Thymus (tissue), 11 donors: ENCODE measurements around the gene ARSB. TPM values are rescaled to one million over a fixed set of nuclear protein-coding genes. Genes with fewer than 3 reads are reported as not detected.

Source experiments
- DNase-seq, 9 donors: peaks; one replicate each; pipeline ENCODE4 v3.0.0-alpha.2; 2013; ENCODE audit warnings: low spot score in 9 of 9, low read depth in 6 of 9, missing footprints in 1 of 9
- H3K27ac ChIP-seq, 2 donors: one replicate each; pipeline ENCODE4 v1.5.1; 2013; ENCODE audit warnings: control low read depth in 1 of 2, low read depth in 1 of 2, low read length in 1 of 2, mild to moderate bottlenecking in 1 of 2, moderate library complexity in 1 of 2
- H3K27me3 ChIP-seq, 2 donors: one replicate each; pipeline ENCODE4 v1.5.1; 2013; ENCODE audit warnings: low read length in 1 of 2; ENCODE audit not compliant: control insufficient read depth in 2 of 2, insufficient read depth in 1 of 2
- H3K36me3 ChIP-seq, 2 donors: one replicate each; pipeline ENCODE4 v1.5.1; 2013; ENCODE audit warnings: low read length in 1 of 2, mild to moderate bottlenecking in 1 of 2, moderate library complexity in 1 of 2; ENCODE audit not compliant: control insufficient read depth in 2 of 2, insufficient read depth in 2 of 2
- H3K4me1 ChIP-seq, 2 donors: one replicate each; pipeline ENCODE4 v1.5.1; 2013; ENCODE audit warnings: low read length in 2 of 2; ENCODE audit not compliant: control insufficient read depth in 2 of 2, insufficient read depth in 2 of 2
- H3K4me3 ChIP-seq, 2 donors: one replicate each; pipeline ENCODE4 v1.5.1; 2013; ENCODE audit warnings: low read length in 2 of 2, control low read depth in 1 of 2, mild to moderate bottlenecking in 1 of 2
- H3K9me3 ChIP-seq, 2 donors: one replicate each; pipeline ENCODE4 v1.5.1; 2013; ENCODE audit warnings: low read length in 1 of 2, mild to moderate bottlenecking in 1 of 2; ENCODE audit not compliant: control insufficient read depth in 2 of 2, insufficient read depth in 1 of 2
- WGBS: extraction: QIAGEN DNeasy Blood & Tissue Kit; methylation state at CpG from one replicate; pipeline ENCODE4 v1.1.7; 2013; 5-methylcytosine and 5-hydroxymethylcytosine counted together
- polyA plus RNA-seq: library from polyadenylated mRNA; stranded (reverse); fragments of 200-250 nt; gene quantifications from one replicate; pipeline ENCODE4 v1.2.3, GENCODE V29; 2013
- total RNA-seq: library from RNA; stranded (reverse); fragments of 120-200 nt; gene quantifications from one replicate; pipeline ENCODE4 v1.2.4, GENCODE V29; 2013
- donor health status: healthy.

The ARSB gene
- total and polyA plus RNA-seq, 2 donors, result 2.4 to 4.4 TPM

- H3K4me3 ChIP-seq, result no peak overlapping the region
- DNase-seq, result no peak
- no peaks in the 10 kb centered on the region for H3K27me3 ChIP-seq
- no peaks in the 10 kb centered on the region for H3K9me3 ChIP-seq
- H3K4me1 ChIP-seq, result no peaks in the 10 kb centered on the region
- no peaks in the 10 kb centered on the region for H3K36me3 ChIP-seq
- WGBS, result 97% methylated on average over 9 of the region's 9 CpGs
- no peak overlapping the region for H3K27ac ChIP-seq
Observed at GRCh38 chr5:78930721-78931120, 54.4 kb downstream of the ARSB start.

DNA sequence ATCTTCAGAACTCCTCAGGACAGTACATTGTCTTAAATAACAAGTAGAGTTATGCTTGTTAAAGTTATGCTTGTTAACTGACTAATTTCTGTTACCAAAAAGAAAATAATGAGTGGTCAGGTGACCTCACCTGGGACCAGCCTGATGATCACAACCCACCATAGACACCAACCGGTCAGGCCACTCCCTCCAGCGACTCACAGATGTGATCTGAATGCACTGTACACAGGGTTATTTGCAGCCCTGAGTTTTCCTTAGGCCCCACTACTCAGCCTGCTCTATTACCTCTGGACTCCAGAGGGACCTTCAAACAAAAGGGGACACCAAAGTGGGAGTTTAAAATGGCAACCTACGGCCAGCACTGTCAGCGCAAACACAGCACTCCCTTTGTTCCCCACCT, 55.3 kb downstream of the ARSB start:
- Histone ChIP-seq H3K36me3 (no peaks in the 10 kb centered on the region), H3K27me3 (no peaks in the 10 kb centered on the region), H3K27ac (no peak overlapping the region), H3K4me1 (no peaks in the 10 kb centered on the region), H3K4me3 (no peak overlapping the region), H3K9me3 (no peaks in the 10 kb centered on the region)
- 99% methylated on average over 4 of the region's 4 CpGs for WGBS
- DNase-seq, result no peak

DNA sequence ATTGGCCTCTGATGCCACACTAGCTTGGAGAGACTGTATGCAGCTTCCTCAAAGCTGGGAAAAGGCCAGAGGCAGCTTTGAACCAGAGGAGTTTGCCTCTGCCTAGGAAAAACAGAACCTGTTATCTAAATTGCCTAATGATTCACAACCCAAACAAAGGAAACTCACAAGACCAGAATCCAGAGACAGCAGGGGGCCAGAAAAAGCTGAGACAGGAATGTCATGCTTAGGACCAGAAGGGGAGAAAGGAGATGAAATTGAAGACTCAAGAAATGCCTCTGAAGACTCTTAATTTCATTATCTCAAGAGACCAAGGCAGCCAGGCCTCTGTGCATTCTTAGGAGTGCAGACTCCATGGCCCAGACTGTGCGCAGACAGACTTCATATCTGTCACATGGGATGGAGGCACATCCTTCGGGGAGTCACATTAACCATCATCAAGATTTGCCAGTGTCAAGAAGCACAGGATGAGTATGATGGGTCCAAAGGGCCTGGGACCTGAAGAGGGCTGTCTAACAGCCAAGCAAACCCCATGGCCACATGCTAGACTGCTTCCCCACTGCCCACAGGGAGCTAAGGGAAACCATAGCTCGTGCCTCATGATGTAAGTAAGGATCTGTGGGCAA, 57.3 kb downstream of the ARSB start:
- Histone ChIP-seq H3K9me3 (no peaks in the 10 kb centered on the region), H3K36me3 (no peaks in the 10 kb centered on the region), H3K27ac (no peak overlapping the region), H3K4me1 (no peaks in the 10 kb centered on the region), H3K27me3 (no peaks in the 10 kb centered on the region), H3K4me3 (no peak overlapping the region)
- WGBS, result 96% methylated on average over 3 of the region's 3 CpGs
- DNase-seq, result no peak

DNA sequence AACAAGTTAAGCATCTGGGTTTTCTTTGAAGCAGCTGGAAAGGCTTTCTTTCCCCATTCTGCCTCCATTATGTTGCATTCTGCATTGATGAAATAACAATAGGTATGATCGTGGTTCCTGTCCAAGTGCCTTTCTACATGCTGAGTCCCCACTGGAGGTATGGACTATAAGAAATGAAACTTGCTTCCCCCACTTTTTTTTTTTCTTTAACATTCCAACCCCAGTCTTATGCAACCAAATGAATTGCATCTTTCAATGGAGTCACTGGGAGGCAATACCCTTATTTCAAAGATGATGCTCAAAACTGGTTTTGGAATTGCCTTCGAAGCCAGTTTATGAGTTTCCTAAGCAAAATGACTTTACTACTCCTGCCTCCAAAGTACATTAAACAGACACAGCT, 58.9 kb downstream of the ARSB start:
- no peak overlapping the region for H3K4me3 ChIP-seq
- H3K27ac ChIP-seq, result no peak overlapping the region
- no peak for DNase-seq
- H3K27me3 ChIP-seq, result no peaks in the 10 kb centered on the region
- no peaks in the 10 kb centered on the region for H3K4me1 ChIP-seq
- WGBS, result 97% methylated on average over 2 of the region's 2 CpGs
- no peaks in the 10 kb centered on the region for H3K36me3 ChIP-seq
- H3K9me3 ChIP-seq, result no peaks in the 10 kb centered on the region

DNA sequence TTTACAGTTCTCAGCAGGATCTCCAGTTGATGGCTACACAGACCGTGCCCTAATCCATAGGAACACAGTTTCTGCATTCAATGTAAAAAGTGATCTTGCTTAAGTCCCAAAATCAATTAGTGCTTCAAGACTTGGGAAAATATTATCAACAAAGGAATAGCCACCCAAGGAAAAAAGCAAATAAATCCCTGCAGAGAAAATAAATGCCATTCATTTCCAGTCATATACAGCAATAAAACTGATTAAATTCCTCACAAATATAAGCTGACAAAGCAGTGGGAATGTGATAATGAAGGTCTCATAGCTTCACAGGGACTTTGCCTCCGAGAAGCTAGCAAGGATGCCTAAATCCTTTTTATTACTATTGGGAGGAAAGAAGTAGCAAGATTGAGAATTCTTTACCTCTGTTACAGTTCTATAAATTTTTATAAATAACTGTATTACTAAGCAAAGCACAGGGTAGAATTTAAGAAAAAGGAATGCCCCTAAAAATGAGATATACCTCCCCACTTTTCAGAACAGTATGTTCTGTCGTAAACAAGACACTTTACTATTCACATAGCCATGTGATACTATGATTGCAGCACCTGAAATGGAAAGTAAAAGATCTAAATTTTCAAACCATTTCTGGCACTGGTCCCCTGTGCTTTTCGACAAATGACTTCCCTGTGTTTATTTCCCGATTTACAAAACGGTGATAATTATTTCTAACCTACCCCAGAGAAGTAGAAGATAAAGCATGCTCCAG, 59.8 kb downstream of the ARSB start:
- H3K27ac ChIP-seq, result no peak overlapping the region
- H3K4me3 ChIP-seq, result no peak overlapping the region
- H3K9me3 ChIP-seq, result no peaks in the 10 kb centered on the region
- H3K4me1 ChIP-seq, result no peaks in the 10 kb centered on the region
- 88% methylated on average over 6 of the region's 6 CpGs for WGBS
- H3K27me3 ChIP-seq, result no peaks in the 10 kb centered on the region
- no peak for DNase-seq
- H3K36me3 ChIP-seq, result no peaks in the 10 kb centered on the region

DNA sequence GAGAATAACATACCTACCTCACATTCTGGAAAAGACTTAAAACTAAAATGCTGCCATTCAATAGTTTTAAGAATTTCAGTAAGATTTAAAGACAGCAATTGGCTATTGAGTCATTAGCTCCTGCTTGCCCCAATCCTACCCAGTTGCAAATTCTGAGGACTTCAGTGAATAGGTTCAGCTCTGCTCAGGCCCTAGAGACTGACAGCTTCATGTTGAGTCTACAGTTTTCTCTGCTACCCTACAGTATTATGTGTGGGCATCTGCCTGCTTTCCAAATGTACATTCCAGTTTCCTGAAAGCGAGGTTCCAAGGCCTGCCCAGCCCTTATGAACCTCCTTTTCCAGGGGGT, 61.5 kb downstream of the ARSB start:
- H3K4me1 ChIP-seq, result no peaks in the 10 kb centered on the region
- no peak for DNase-seq
- H3K9me3 ChIP-seq, result no peaks in the 10 kb centered on the region
- 94% methylated on average over 1 of the region's 1 CpG for WGBS
- H3K36me3 ChIP-seq, result no peaks in the 10 kb centered on the region
- no peak overlapping the region for H3K27ac ChIP-seq
- no peak overlapping the region for H3K4me3 ChIP-seq
- no peaks in the 10 kb centered on the region for H3K27me3 ChIP-seq

DNA sequence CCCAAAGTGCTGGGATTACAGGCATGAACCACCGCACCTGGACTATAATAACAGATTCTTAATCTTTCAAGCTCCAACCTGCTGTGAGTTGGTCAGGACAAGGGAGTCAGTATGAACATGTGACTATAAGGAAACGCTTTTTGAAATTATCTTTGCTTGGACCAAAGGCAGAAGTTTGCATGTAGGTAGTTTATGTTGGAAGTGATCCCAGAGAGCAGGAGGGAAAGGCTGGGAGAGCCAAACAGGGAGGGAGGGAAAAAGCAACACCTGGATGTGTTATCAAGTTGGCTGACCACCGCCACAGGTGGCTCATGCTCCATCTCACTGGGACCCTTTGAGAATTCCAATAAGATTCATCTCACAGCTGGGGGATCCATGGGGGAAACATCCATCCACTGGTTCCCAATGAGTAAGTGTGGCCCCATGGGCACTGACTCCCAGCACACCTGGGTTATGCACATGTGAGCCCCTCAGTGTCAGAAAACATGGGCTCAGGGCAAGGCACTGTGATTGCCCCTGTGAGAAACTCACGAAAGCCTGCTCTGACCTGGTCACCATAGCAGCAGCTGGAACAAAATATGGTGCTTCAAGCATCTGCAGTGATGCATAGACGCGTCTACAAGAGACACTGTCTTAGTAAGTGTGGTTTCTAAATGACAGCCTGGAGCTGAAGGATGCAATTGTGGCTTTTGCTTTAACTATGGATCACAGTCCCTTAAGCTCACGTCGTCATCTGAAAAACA, 62.1 kb downstream of the ARSB start:
- H3K4me3 ChIP-seq, result no peak overlapping the region
- WGBS, result 96% methylated on average over 8 of the region's 8 CpGs
- no peak for DNase-seq
- no peaks in the 10 kb centered on the region for H3K9me3 ChIP-seq
- H3K36me3 ChIP-seq, result no peaks in the 10 kb centered on the region
- no peaks in the 10 kb centered on the region for H3K27me3 ChIP-seq
- H3K27ac ChIP-seq, result no peak overlapping the region
- H3K4me1 ChIP-seq, result no peaks in the 10 kb centered on the region

- DNase-seq, result peak in 2 of 9 donors; percentile 12 to 51
- no peaks in the 10 kb centered on the region for H3K9me3 ChIP-seq
- WGBS, result 99% methylated on average over 2 of the region's 2 CpGs
- H3K4me1 ChIP-seq, result no peaks in the 10 kb centered on the region
- H3K4me3 ChIP-seq, result no peak overlapping the region
- no peak overlapping the region for H3K27ac ChIP-seq
- no peaks in the 10 kb centered on the region for H3K27me3 ChIP-seq
- H3K36me3 ChIP-seq, result no peaks in the 10 kb centered on the region
Observed at GRCh38 chr5:78920604-78921003, 64.5 kb downstream of the ARSB start.

GRCh38 chr5:78919796-78920195, 65.3 kb downstream of the ARSB start:
- no peak for DNase-seq
- WGBS, result 98% methylated on average over 1 of the region's 1 CpG
- H3K4me1 ChIP-seq, result no peaks in the 10 kb centered on the region
- H3K9me3 ChIP-seq, result no peaks in the 10 kb centered on the region
- H3K27ac ChIP-seq, result no peak overlapping the region
- H3K4me3 ChIP-seq, result no peak overlapping the region
- no peaks in the 10 kb centered on the region for H3K36me3 ChIP-seq
- H3K27me3 ChIP-seq, result no peaks in the 10 kb centered on the region
